Uterus (tissue), 2 donors: Measurements from ENCODE around the gene GPR107.

ENCODE experiments used
- CTCF ChIP-seq, 4 experiments: fragments of 200-600 bp in 2 of 4; fragments of 450-650 bp in 2 of 4; sonication (generic) in 2 of 4; IDR thresholded peaks; one replicate each; pipeline ENCODE4 v1.5.1; 2016 to 2019; ENCODE audit warnings: antibody characterized with exemption in 4 of 4, mild to moderate bottlenecking in 2 of 4, moderate library complexity in 1 of 4
- POLR2A ChIP-seq, 2 donors: fragments of 450-650 bp; IDR thresholded peaks; one replicate each; pipeline ENCODE4 v1.6.1; 2016; ENCODE audit warnings: antibody characterized with exemption in 2 of 2, mild to moderate bottlenecking in 1 of 2, moderate library complexity in 1 of 2

- no peak for TF ChIP-seq POLR2A (IDR thresholded peaks at IDR 0.05)
- no peak for TF ChIP-seq CTCF (IDR thresholded peaks at IDR 0.05)
Measured at GRCh38 chr9:130181678-130182380, 128.1 kb downstream of the GPR107 start.
